IMR-90 (cell line): Measurements from ENCODE around the gene HSPA9.

Experiments
- BHLHE40 ChIP-seq: fragments of 150-350 bp; IDR thresholded peaks from 2 replicates; pipeline ENCODE4 v1.6.1; 2016; ENCODE audit warnings: mild to moderate bottlenecking, low read depth, low read length
- CHD1 ChIP-seq: IDR thresholded peaks from 2 replicates; pipeline ENCODE4 v1.6.1; 2012; ENCODE audit warnings: low read depth, low read length, improper control_type of control experiment
- CTCF ChIP-seq: conservative IDR thresholded peaks from 2 replicates; pipeline ENCODE4 v1.5.1; 2012; ENCODE audit warnings: mild to moderate bottlenecking, low read depth, low read length, improper control_type of control experiment
- POLR2A ChIP-seq: IDR thresholded peaks from 2 replicates; pipeline ENCODE4 v1.6.1; 2012; ENCODE audit warnings: mild to moderate bottlenecking, low read depth, low read length
- RCOR1 ChIP-seq: IDR thresholded peaks from 2 replicates; pipeline ENCODE4 v1.6.1; 2012; ENCODE audit warnings: mild to moderate bottlenecking, low read length, improper control_type of control experiment; ENCODE audit not compliant: insufficient replicate concordance
- RFX5 ChIP-seq: IDR thresholded peaks from 2 replicates; pipeline ENCODE4 v1.8.0; 2012; ENCODE audit warnings: low read depth, mild to moderate bottlenecking, low read length, moderate library complexity
- TF ChIP-seq, protein P1 (sequence below): fragments of 150-350 bp; IDR thresholded peaks from 2 replicates; pipeline ENCODE4 v1.6.1; 2017; ENCODE audit warnings: mild to moderate bottlenecking, antibody characterized with exemption, low read length, low read depth

DNA sequence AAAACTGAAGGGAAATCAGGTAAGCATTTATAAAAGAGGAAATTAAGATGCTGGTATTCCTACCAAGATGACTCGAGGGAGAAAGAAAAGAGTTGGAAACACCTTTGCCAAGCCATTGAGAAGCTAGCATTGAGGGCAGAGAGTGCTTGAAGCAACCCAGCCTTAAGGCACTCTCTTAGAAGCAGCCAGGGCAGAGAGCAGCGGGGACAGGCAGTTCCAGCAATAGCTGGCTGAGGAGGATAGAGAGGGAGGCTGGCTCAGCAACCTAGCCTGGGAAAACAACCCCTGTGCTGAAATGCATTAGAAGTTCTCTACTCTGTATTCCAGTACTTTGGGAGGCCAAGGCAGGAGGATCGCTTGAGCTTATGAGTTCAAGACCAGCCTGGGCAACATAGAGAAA, 40.3 kb upstream of the HSPA9 start:
- TF ChIP-seq, protein P1, sequence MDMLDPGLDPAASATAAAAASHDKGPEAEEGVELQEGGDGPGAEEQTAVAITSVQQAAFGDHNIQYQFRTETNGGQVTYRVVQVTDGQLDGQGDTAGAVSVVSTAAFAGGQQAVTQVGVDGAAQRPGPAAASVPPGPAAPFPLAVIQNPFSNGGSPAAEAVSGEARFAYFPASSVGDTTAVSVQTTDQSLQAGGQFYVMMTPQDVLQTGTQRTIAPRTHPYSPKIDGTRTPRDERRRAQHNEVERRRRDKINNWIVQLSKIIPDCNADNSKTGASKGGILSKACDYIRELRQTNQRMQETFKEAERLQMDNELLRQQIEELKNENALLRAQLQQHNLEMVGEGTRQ: no peak
- no peak for TF ChIP-seq CTCF
- TF ChIP-seq BHLHE40: no peak
- TF ChIP-seq RFX5: no peak
- no peak for TF ChIP-seq CHD1
- no peak for TF ChIP-seq RCOR1
- no peak for TF ChIP-seq POLR2A
